IgD-negative memory B cell (primary cell): ENCODE measurements around the gene ZNF438. TPM values are rescaled to one million over a fixed set of nuclear protein-coding genes. Genes with fewer than 3 reads are reported as not detected.
"Not testable (repeated sequence)": the region's sequence is repeated elsewhere in the genome, so short reads cannot be mapped to it uniquely, and the experiment has no call there.

Source experiments
- H3K27ac Mint-ChIP-seq, 3 donors: one replicate each; pipeline ENCODE4 v1.8.0; 2020 to 2022; ENCODE audit warnings: mild to moderate bottlenecking in 3 of 3, mixed read lengths in 3 of 3, moderate library complexity in 1 of 3
- H3K27me3 Mint-ChIP-seq: one replicate; pipeline ENCODE4 v1.8.0; 2021; ENCODE audit warnings: mixed read lengths
- H3K36me3 Mint-ChIP-seq: one replicate; pipeline ENCODE4 v1.8.0; 2020; ENCODE audit warnings: mild to moderate bottlenecking, mixed read lengths
- H3K4me1 Mint-ChIP-seq, 3 donors: one replicate each; pipeline ENCODE4 v1.8.0; 2020 to 2022; ENCODE audit warnings: mixed read lengths in 3 of 3, mild to moderate bottlenecking in 1 of 3
- H3K4me3 Mint-ChIP-seq, 4 donors: one replicate each; pipeline ENCODE4 v1.8.0; 2020 to 2022; ENCODE audit warnings: mild to moderate bottlenecking in 4 of 4, mixed read lengths in 4 of 4, moderate library complexity in 3 of 4
- H3K9me3 Mint-ChIP-seq, 3 donors: one replicate each; pipeline ENCODE4 v1.8.0; 2020 to 2021; ENCODE audit warnings: mixed read lengths in 3 of 3, mild to moderate bottlenecking in 1 of 3
- polyA plus RNA-seq: library from polyadenylated mRNA; unstranded; fragments of 300-500 nt; fragmentation: Illumina TruSeq; gene quantifications from one replicate; pipeline ENCODE4 v1.2.3, GENCODE V29; 2021

ZNF438 gene
- polyA plus RNA-seq, 1 donor from 2014 or later = 4.0 TPM

- no peak overlapping the region for H3K4me3 Mint-ChIP-seq
- no peaks in the 10 kb centered on the region for H3K4me1 Mint-ChIP-seq
- H3K27me3 Mint-ChIP-seq = no peaks in the 10 kb centered on the region
- H3K36me3 Mint-ChIP-seq = no peaks in the 10 kb centered on the region
- no peaks in the 10 kb centered on the region for H3K9me3 Mint-ChIP-seq
- H3K27ac Mint-ChIP-seq = no peak overlapping the region
Observed at GRCh38 chr10:30798646-30799185, 232.9 kb downstream of the ZNF438 start.

DNA sequence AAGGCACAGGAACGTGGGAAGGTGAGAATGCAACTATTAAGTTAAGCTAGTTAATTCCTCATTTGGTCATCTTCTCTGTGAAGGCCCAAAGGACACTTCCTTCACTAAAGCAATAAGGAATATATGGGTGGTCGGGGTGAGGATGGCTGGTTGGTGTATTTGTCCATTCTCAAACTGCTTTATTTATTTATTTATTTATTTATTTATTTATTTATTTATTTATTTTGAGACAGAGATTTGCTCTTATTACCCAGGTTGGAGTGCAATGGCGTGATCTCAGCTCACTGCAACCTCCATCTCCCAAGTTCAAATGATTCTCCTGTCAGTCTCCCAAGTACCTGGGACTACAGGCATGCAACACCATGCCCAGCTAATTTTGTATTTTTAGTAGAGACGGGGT is 236.6 kb downstream of the ZNF438 start:
- H3K4me3 Mint-ChIP-seq, H3K27me3 Mint-ChIP-seq, H3K9me3 Mint-ChIP-seq, H3K27ac Mint-ChIP-seq, H3K4me1 Mint-ChIP-seq, H3K36me3 Mint-ChIP-seq: not testable (repeated sequence)
